CD14-positive monocyte (primary cell): ENCODE measurements around the gene RBM19. TPM values are rescaled to one million over a fixed set of nuclear protein-coding genes. Genes with fewer than 3 reads are reported as not detected.

Experiments used
- DNase-seq, 3 donors: peaks; one replicate each; pipeline ENCODE4 v3.0.0-alpha.2; 2011 to 2022
- H2AFZ ChIP-seq: 2 replicates; pipeline ENCODE4 v1.6.0; 2012; ENCODE audit warnings: mild to moderate bottlenecking, low read depth, low read length, inconsistent platforms; ENCODE audit not compliant: insufficient read depth, poor library complexity, severe bottlenecking
- H3K27ac ChIP-seq, 2 donors: 1 replicate in 1 of 2; 2 replicates in 1 of 2; pipeline ENCODE4 v1.5.1; 2012 to 2013; ENCODE audit warnings: low read length in 2 of 2, control low read depth in 1 of 2, inconsistent platforms in 1 of 2, low read depth in 1 of 2, mild to moderate bottlenecking in 1 of 2
- H3K27me3 ChIP-seq, 2 donors: one replicate each; pipeline versions ENCODE4 v1.6.0 to v1.6.1; 2011 to 2013; ENCODE audit warnings: low read length in 2 of 2; ENCODE audit not compliant: control insufficient read depth in 2 of 2, insufficient read depth in 2 of 2
- H3K36me3 ChIP-seq, 2 donors: replicated peaks in 1 of 2; 1 replicate in 1 of 2; 2 replicates in 1 of 2; pipeline versions ENCODE4 v1.5.1 to v1.6.1; 2012 to 2013; ENCODE audit warnings: low read length in 2 of 2, control low read depth in 1 of 2, inconsistent platforms in 1 of 2, mild to moderate bottlenecking in 1 of 2; ENCODE audit not compliant: insufficient read depth in 2 of 2, control insufficient read depth in 1 of 2
- H3K4me1 ChIP-seq, 2 donors: 1 replicate in 1 of 2; 2 replicates in 1 of 2; pipeline versions ENCODE4 v1.5.1 to v1.6.1; 2012 to 2013; ENCODE audit warnings: low read length in 2 of 2, control low read depth in 1 of 2, inconsistent platforms in 1 of 2, mild to moderate bottlenecking in 1 of 2, moderate library complexity in 1 of 2; ENCODE audit not compliant: insufficient read depth in 2 of 2, control insufficient read depth in 1 of 2
- H3K4me2 ChIP-seq: replicated peaks from 2 replicates; pipeline ENCODE3; 2012; ENCODE audit warnings: low read length, moderate library complexity, mild to moderate bottlenecking; ENCODE audit not compliant: poor library complexity, severe bottlenecking; ENCODE audit errors: extremely low read depth
- H3K4me3 ChIP-seq, 3 experiments: fragments of 200-600 bp in 1 of 3; sonication (generic) in 1 of 3; replicated peaks in 1 of 3; 1 replicate in 2 of 3; 2 replicates in 1 of 3; pipeline ENCODE4 v1.5.1; 2011 to 2013; ENCODE audit warnings: low read length in 3 of 3, mild to moderate bottlenecking in 3 of 3, control low read depth in 2 of 3, low read depth in 2 of 3, inconsistent platforms in 1 of 3, moderate library complexity in 1 of 3
- H3K79me2 ChIP-seq: 2 replicates; pipeline ENCODE4 v1.6.0; 2012; ENCODE audit warnings: mild to moderate bottlenecking, control low read depth, inconsistent platforms, low read length, moderate library complexity; ENCODE audit not compliant: insufficient read depth
- H3K9ac ChIP-seq: 2 replicates; pipeline ENCODE4 v1.6.0; 2017; ENCODE audit warnings: low read length, mild to moderate bottlenecking; ENCODE audit not compliant: insufficient read depth, poor library complexity, severe bottlenecking
- H3K9me3 ChIP-seq, 2 donors: replicated peaks in 1 of 2; 1 replicate in 1 of 2; 2 replicates in 1 of 2; pipeline versions ENCODE4 v1.5.1 to v1.6.1; 2012 to 2013; ENCODE audit warnings: low read length in 2 of 2, control low read depth in 1 of 2; ENCODE audit not compliant: control insufficient read depth in 1 of 2, insufficient read depth in 1 of 2
- H4K20me1 ChIP-seq: 2 replicates; pipeline ENCODE4 v1.6.0; 2012; ENCODE audit warnings: mild to moderate bottlenecking, low read length, control low read depth, moderate library complexity; ENCODE audit not compliant: insufficient read depth
- H3K27ac Mint-ChIP-seq, 7 donors: one replicate each; pipeline ENCODE4 v1.8.0; 2020; ENCODE audit warnings: mild to moderate bottlenecking in 7 of 7, mixed read lengths in 7 of 7, moderate library complexity in 6 of 7, inconsistent platforms in 2 of 7
- H3K27me3 Mint-ChIP-seq, 3 donors: one replicate each; pipeline ENCODE4 v1.8.0; 2021 to 2022; ENCODE audit warnings: low read depth in 3 of 3, mild to moderate bottlenecking in 3 of 3, mixed read lengths in 3 of 3, moderate library complexity in 3 of 3, inconsistent platforms in 1 of 3
- H3K36me3 Mint-ChIP-seq, 2 donors: one replicate each; pipeline ENCODE4 v1.8.0; 2020; ENCODE audit warnings: mixed read lengths in 2 of 2, inconsistent platforms in 1 of 2, mild to moderate bottlenecking in 1 of 2
- H3K4me1 Mint-ChIP-seq: one replicate; pipeline ENCODE4 v1.8.0; 2020; ENCODE audit warnings: mild to moderate bottlenecking, mixed read lengths
- H3K4me3 Mint-ChIP-seq, 2 donors: one replicate each; pipeline ENCODE4 v1.8.0; 2020; ENCODE audit warnings: mild to moderate bottlenecking in 2 of 2, mixed read lengths in 2 of 2, moderate library complexity in 1 of 2
- H3K9me3 Mint-ChIP-seq, 7 donors: one replicate each; pipeline ENCODE4 v1.8.0; 2020 to 2022; ENCODE audit warnings: mixed read lengths in 7 of 7, mild to moderate bottlenecking in 6 of 7, moderate library complexity in 6 of 7, inconsistent platforms in 2 of 7
- CTCF ChIP-seq: fragments of 200-600 bp; IDR thresholded peaks from one replicate; pipeline ENCODE4 v1.8.0; 2022; ENCODE audit warnings: antibody characterized with exemption, mild to moderate bottlenecking
- WGBS: methylation state at CpG from one replicate; pipeline ENCODE4 v1.1.5; 2013; ENCODE audit warnings: missing lambda C conversion rate; ENCODE audit not compliant: insufficient coverage; 5-methylcytosine and 5-hydroxymethylcytosine counted together
- intact Hi-C, 2 donors: fragments of 100-400 bp; cut with micrococcal nuclease; formaldehyde crosslinking; loops; one replicate each; pipeline versions ENCODE4 v1.15.0 to v1.15.1; 2023
- polyA plus RNA-seq, 3 donors: library from polyadenylated mRNA; depleted of rRNA in 1 of 3; unstranded in 2 of 3; stranded (reverse) in 1 of 3; fragments of 300-500 nt in 2 of 3; fragments of >200 nt in 1 of 3; fragmentation: Illumina TruSeq in 2 of 3; gene quantifications; 1 replicate in 2 of 3; 2 replicates in 1 of 3; pipeline ENCODE4 v1.2.3, GENCODE V29; 2012 to 2021

Gene RBM19
- polyA plus RNA-seq, 3 donors, result 2.1 to 30.4 (median 2.2) TPM

GRCh38 chr12:113774526-113774925, 191.6 kb downstream of the RBM19 start:
- no peak overlapping the region for H3K27ac Mint-ChIP-seq
- no peak overlapping the region for H3K4me2 ChIP-seq
- H3K9me3 ChIP-seq, result no peaks in the 10 kb centered on the region
- no peak overlapping the region for H3K9ac ChIP-seq
- H3K27me3 Mint-ChIP-seq, result peaks cover 2 to 6% (median 3%) of the 10 kb centered on the region in 3 donors
- no peaks in the 10 kb centered on the region for H3K9me3 Mint-ChIP-seq
- DNase-seq, result no peak
- H4K20me1 ChIP-seq, result no peaks in the 10 kb centered on the region
- no peaks in the 10 kb centered on the region for H3K27me3 ChIP-seq
- no peaks in the 10 kb centered on the region for H3K36me3 Mint-ChIP-seq
- no peak overlapping the region for H3K4me3 Mint-ChIP-seq
- TF ChIP-seq CTCF, result no peak
- 92% methylated on average over 2 of the region's 5 CpGs for WGBS
- intact Hi-C loops, result no loop called here
- H3K36me3 ChIP-seq, result no peaks in the 10 kb centered on the region
- no peak overlapping the region for H2AFZ ChIP-seq
- no peaks in the 10 kb centered on the region for H3K4me1 ChIP-seq
- no peaks in the 10 kb centered on the region for H3K79me2 ChIP-seq
- H3K4me3 ChIP-seq, result no peak overlapping the region
- H3K27ac ChIP-seq, result no peak overlapping the region
- no peaks in the 10 kb centered on the region for H3K4me1 Mint-ChIP-seq

- Mint-ChIP-seq H3K9me3 (no peaks in the 10 kb centered on the region), H3K27me3 (peaks cover 0 to 7% (median 3%) of the 10 kb centered on the region in 3 donors), H3K4me3 (no peak overlapping the region), H3K36me3 (no peaks in the 10 kb centered on the region), H3K4me1 (no peaks in the 10 kb centered on the region), H3K27ac (no peak overlapping the region)
- H3K27ac ChIP-seq, result no peak overlapping the region
- intact Hi-C loops, result no loop called here
- H4K20me1 ChIP-seq, result no peaks in the 10 kb centered on the region
- no peaks in the 10 kb centered on the region for H3K27me3 ChIP-seq
- no peak overlapping the region for H2AFZ ChIP-seq
- no peaks in the 10 kb centered on the region for H3K9me3 ChIP-seq
- H3K4me2 ChIP-seq, result no peak overlapping the region
- no peak for DNase-seq
- no peaks in the 10 kb centered on the region for H3K4me1 ChIP-seq
- TF ChIP-seq CTCF, result no peak
- no peak overlapping the region for H3K4me3 ChIP-seq
- no peaks in the 10 kb centered on the region for H3K36me3 ChIP-seq
- 83% methylated on average over 6 of the region's 6 CpGs for WGBS
- no peaks in the 10 kb centered on the region for H3K79me2 ChIP-seq
- no peak overlapping the region for H3K9ac ChIP-seq
These were observed 193.6 kb downstream of the RBM19 start for GRCh38 chr12:113772505-113773030.
